ENCODE measurements around the gene INTS13.
"Not testable (repeated sequence)": the region's sequence is repeated elsewhere in the genome, so short reads cannot be mapped to it uniquely, and the experiment has no call there.

The INTS13 gene

DNA sequence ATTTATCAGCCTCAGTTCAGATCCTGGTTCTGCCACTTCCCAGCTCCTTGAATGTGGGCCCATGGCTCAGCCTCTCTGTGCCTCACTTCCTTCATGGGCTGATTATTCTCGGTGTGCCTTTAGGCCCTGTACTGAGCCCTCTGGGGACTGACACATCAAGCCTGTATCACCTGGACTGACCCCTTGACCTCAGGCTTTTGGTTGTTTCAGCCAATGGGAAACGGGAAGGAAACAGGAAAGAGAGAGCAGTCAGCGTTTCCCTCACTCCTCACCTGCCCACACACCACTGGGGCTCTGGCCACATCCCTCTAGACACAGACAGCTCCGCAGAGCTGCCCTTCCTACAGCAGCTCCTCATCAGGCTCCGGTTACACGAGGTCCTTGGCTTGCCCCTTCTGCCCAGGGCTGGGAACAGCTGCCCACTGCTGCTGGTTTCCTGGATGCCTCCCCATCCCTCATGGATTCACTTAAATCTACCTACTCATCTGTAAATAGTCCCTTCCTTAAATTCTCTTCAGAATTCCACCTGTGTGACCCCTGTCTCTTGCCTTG is 67.8 kb downstream of the INTS13 start:
- DNase-seq (ENCODE audit: extremely low read depth in 1 of 2, low read depth in 1 of 2) = no peak

GRCh38 chr12:26869104-26869494 is 68.7 kb downstream of the INTS13 start:
- DNase-seq (ENCODE audit: extremely low read depth in 1 of 2, low read depth in 1 of 2) = no peak

DNA sequence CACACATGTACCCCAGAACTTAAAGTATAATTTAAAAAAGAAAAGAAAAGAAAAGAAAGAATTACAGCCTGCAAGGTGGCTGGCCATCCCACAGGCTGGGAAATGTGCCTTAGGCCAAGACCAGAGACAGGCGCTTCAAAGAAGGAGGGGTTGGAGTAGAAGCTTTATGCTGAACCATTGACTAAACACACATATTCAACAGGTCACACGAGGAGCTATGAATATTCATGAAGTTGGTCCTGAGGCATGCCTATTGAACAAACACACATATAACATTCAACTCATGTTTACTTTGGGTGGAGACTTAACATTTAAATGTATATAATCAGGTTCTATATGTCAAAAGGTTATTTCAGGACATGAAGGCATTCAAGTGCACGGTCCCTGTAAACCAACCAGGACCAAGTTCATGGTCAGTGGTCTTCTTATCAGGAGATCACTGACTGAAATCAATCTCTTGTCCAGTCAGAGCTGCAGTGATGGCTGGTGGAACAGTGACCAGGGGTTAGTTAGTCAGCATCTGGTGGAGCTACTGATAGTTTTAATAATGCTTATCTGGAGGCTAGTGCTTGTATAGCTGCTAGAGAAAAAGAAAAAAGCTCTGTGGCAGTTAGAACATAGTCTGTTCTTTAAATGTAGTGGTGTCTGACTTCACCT is 69.2 kb downstream of the INTS13 start:
- no peak for DNase-seq (ENCODE audit: extremely low read depth in 1 of 2, low read depth in 1 of 2)

DNA sequence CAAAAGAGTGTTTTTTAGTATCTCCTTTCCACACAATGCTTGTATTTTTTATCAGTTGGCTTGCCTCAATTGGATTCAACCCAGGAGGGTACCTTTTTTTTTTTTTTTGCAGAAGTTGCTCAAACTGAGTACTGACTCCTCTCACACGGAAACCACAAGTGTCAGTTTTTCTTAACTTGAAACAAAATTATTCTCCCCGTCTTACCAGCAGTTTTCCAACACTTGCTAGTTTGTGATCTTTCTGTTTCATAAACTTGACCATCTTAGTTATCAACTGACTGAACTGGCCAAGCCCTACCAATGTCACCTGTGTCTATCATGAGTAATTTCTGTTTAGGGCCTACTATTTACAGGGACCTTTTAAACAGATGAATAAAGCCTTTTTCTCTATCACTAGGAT is 70.7 kb downstream of the INTS13 start:
- DNase-seq (ENCODE audit: extremely low read depth in 1 of 2, low read depth in 1 of 2) = no peak

DNA sequence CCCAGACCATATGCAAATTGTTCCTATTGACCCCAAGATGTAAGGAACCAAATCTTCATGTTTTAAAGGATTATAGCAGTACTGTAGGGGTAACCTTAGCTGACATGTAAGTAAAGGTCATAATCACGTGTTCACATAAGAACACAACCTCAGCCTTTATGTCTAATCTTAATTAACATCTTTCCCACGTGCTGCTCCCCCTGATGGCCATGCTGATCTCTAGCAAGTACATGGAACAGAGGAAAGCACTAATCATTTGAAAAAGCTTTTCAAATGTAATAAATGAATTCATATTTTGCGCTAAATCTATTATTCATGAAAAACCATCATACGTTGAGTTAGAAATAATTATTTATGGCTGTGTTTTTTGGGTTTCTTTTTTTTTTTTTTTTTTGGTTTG is 74.3 kb downstream of the INTS13 start:
- DNase-seq (ENCODE audit: extremely low read depth in 1 of 2, low read depth in 1 of 2) = no peak

DNA sequence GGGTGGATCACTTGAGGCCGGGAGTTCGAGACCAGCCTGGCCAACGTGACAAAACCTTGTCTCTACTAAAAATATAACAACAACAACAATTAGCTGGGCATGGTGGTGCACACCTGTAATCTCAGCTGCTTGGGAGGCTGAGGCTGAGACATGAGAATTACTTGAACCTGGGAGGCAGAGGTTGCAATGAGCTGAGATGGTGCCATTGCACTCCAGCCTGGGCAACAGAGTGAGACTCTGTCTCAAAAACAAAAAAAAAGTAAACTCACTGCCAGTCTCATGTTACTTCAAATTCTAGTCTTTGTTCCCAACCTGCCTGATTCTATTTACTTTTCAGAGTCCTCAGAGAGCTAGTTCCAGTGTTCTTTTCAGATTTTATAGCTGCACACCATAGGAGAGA is 75.0 kb downstream of the INTS13 start:
- not testable (repeated sequence) for DNase-seq (ENCODE audit: extremely low read depth in 1 of 2, low read depth in 1 of 2)

- DNase-seq (ENCODE audit: extremely low read depth in 1 of 2, low read depth in 1 of 2) = no peak
Measured at GRCh38 chr12:26861690-26862089, 76.1 kb downstream of the INTS13 start.

GRCh38 chr12:26857465-26858176 is 80.2 kb downstream of the INTS13 start:
- DNase-seq (ENCODE audit: extremely low read depth in 1 of 2, low read depth in 1 of 2) = no peak

DNA sequence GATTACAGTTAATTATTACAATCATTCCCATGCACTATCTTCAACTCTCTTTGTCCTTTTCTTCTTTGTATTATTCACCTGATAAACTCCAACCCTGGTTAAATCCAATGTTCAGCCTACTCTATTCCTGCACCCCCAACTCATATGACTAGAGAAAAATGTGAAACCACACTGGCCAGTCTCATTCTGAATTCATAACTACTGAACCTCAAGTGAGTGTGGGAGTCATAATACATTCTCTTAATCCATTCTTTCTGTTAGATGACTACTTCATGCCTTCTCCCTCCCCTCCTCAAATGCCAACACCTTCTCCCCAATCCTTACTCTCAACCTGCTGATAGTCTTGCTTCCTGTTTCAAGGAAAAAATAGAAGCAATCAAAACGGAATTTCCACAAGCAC is 82.4 kb downstream of the INTS13 start:
- no peak for DNase-seq (ENCODE audit: extremely low read depth in 1 of 2, low read depth in 1 of 2)
